Neural cell (in vitro differentiated cells): ENCODE measurements around the gene CBLB. TPM values are rescaled to one million over a fixed set of nuclear protein-coding genes. Genes with fewer than 3 reads are reported as not detected.

Experiments used
- H2AFZ ChIP-seq: fragments of 200-600, 300-800 bp; sonication (generic), shearing (Covaris generic); 2 replicates; pipeline ENCODE4 v1.6.0; 2014; ENCODE audit warnings: low read depth, mild to moderate bottlenecking, antibody characterized with exemption, low read length, moderate library complexity
- H3F3A ChIP-seq: fragments of 200-600 bp; shearing (Covaris generic); 2 replicates; pipeline ENCODE4 v1.6.1; 2016; ENCODE audit warnings: mild to moderate bottlenecking, moderate library complexity, mixed read lengths, antibody characterized with exemption, low read length; ENCODE audit not compliant: insufficient read depth, poor library complexity, severe bottlenecking
- H3K27ac ChIP-seq: fragments of 200-600, 300-800 bp; sonication (generic), shearing (Covaris generic); 2 replicates; pipeline ENCODE4 v1.5.1; 2014; ENCODE audit warnings: mild to moderate bottlenecking, low read length, moderate library complexity
- H3K27me3 ChIP-seq: fragments of 300-800, 200-600 bp; sonication (generic), shearing (Covaris generic); 2 replicates; pipeline ENCODE4 v1.6.0; 2014; ENCODE audit warnings: mild to moderate bottlenecking, low read depth, low read length, moderate library complexity; ENCODE audit not compliant: insufficient read depth
- H3K36me3 ChIP-seq: fragments of 300-800, 200-600 bp; sonication (generic), shearing (Covaris generic); 2 replicates; pipeline ENCODE4 v1.5.1; 2014; ENCODE audit warnings: mild to moderate bottlenecking, antibody characterized with exemption, low read length, moderate library complexity; ENCODE audit not compliant: insufficient read depth
- H3K4me2 ChIP-seq: fragments of 300-800, 200-600 bp; sonication (generic), shearing (Covaris generic); 2 replicates; pipeline ENCODE4 v1.6.0; 2014; ENCODE audit warnings: mild to moderate bottlenecking, low read length
- H3K4me3 ChIP-seq: fragments of 300-800, 200-600 bp; sonication (generic), shearing (Covaris generic); 2 replicates; pipeline ENCODE4 v1.5.1; 2014; ENCODE audit warnings: mild to moderate bottlenecking, low read length, moderate library complexity
- H3K79me2 ChIP-seq: fragments of 200-600 bp; shearing (Covaris generic); replicated peaks from 2 replicates; pipeline ENCODE4 v1.6.0; 2014; ENCODE audit warnings: mild to moderate bottlenecking, low read length, moderate library complexity; ENCODE audit not compliant: insufficient read depth
- H3K9ac ChIP-seq: fragments of 300-800, 200-600 bp; sonication (generic), shearing (Covaris generic); 2 replicates; pipeline ENCODE4 v1.6.1; 2016; ENCODE audit warnings: mild to moderate bottlenecking, low read length, mixed read lengths
- H3K9me2 ChIP-seq: fragments of 200-600 bp; shearing (Covaris generic); 2 replicates; pipeline ENCODE4 v1.6.1; 2016; ENCODE audit warnings: mild to moderate bottlenecking, low read length, mixed read lengths; ENCODE audit not compliant: insufficient read depth
- H3K9me3 ChIP-seq: fragments of 200-600, 300-800 bp; sonication (generic), shearing (Covaris generic); 2 replicates; pipeline ENCODE4 v1.6.1; 2016; ENCODE audit warnings: mild to moderate bottlenecking, mixed run types, low read length, moderate library complexity, mixed read lengths
- H4K20me1 ChIP-seq: fragments of 200-600 bp; shearing (Covaris generic); 2 replicates; pipeline ENCODE4 v1.6.1; 2016; ENCODE audit warnings: mild to moderate bottlenecking, mixed run types; ENCODE audit not compliant: insufficient read depth
- EP300 ChIP-seq: fragments of 450-650 bp; conservative IDR thresholded peaks from 2 replicates; pipeline ENCODE4 v1.6.1; 2014; ENCODE audit warnings: antibody characterized with exemption, mild to moderate bottlenecking, moderate library complexity; ENCODE audit not compliant: poor library complexity, severe bottlenecking
- EZH2 ChIP-seq: fragments of 200-600, 300-800 bp; shearing (Covaris generic), sonication (generic); IDR thresholded peaks from 2 replicates; pipeline ENCODE4 v1.6.1; 2014; ENCODE audit warnings: antibody characterized with exemption, low read length, borderline replicate concordance, mild to moderate bottlenecking; ENCODE audit not compliant: insufficient read depth, poor library complexity, severe bottlenecking
- MXI1 ChIP-seq: fragments of 450-650 bp; conservative IDR thresholded peaks from 2 replicates; pipeline ENCODE4 v1.6.1; 2014; ENCODE audit warnings: antibody characterized with exemption, mild to moderate bottlenecking; ENCODE audit not compliant: poor library complexity, severe bottlenecking
- POLR2AphosphoS5 ChIP-seq: IDR thresholded peaks from 2 replicates; pipeline ENCODE4 v1.6.1; 2012
- RAD21 ChIP-seq: fragments of 450-650 bp; conservative IDR thresholded peaks from 2 replicates; pipeline ENCODE4 v1.6.1; 2014; ENCODE audit warnings: antibody characterized with exemption, mild to moderate bottlenecking, moderate library complexity
- SMC3 ChIP-seq: fragments of 450-650 bp; conservative IDR thresholded peaks from 2 replicates; pipeline ENCODE4 v1.6.1; 2014; ENCODE audit warnings: antibody characterized with exemption, mild to moderate bottlenecking, moderate library complexity; ENCODE audit not compliant: poor library complexity
- TAF1 ChIP-seq: IDR thresholded peaks from 2 replicates; pipeline ENCODE4 v1.6.1; 2012; ENCODE audit warnings: low read depth
- polyA plus RNA-seq: library from polyadenylated mRNA; depleted of rRNA; stranded (reverse); fragments of >200 nt; gene quantifications from 2 replicates; pipeline ENCODE4 v1.2.3, GENCODE V29; 2014
- TF ChIP-seq, protein P1 (sequence below): IDR thresholded peaks from 2 replicates; pipeline ENCODE4 v1.6.1; 2012; ENCODE audit warnings: borderline replicate concordance
- TF ChIP-seq, protein P2 (sequence below): fragments of 450-650 bp; IDR thresholded peaks from 2 replicates; pipeline ENCODE4 v1.5.1; 2014; ENCODE audit warnings: antibody characterized with exemption, mild to moderate bottlenecking, moderate library complexity; ENCODE audit not compliant: poor library complexity, severe bottlenecking

CBLB gene
- polyA plus RNA-seq, 1 donor from 2014 or later: 36.4 TPM

DNA sequence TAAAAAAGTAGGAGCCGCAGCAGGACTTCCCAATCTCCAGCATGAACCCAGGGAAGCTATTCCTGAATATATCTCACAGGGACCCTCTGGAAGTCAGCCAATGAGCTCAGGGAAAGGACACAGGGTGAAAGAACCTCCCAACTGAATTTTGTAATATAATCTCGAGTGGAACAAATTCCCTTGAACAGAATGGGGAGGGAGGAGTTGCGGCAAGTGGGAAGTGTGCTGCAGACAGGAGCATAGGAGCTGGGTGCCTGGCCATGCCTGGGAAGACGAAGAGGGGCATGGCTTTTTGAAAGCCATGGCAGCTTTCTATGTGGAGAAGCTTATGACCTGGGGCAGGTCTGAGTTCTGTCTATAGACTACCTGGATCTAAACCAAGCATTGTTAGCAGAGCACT is 98.4 kb downstream of the CBLB start:
- Histone ChIP-seq H3K79me2 (peaks cover 30% of the 10 kb centered on the region), H3K4me2 (no peak overlapping the region), H3K27ac (no peak overlapping the region), H3K36me3 (no peaks in the 10 kb centered on the region), H4K20me1 (no peaks in the 10 kb centered on the region), H3F3A (no peaks in the 10 kb centered on the region), H3K9me3 (no peaks in the 10 kb centered on the region), H3K4me3 (no peak overlapping the region), H3K9me2 (no peaks in the 10 kb centered on the region), H3K9ac (no peak overlapping the region), H2AFZ (no peak overlapping the region), H3K27me3 (no peaks in the 10 kb centered on the region)
- no peak for TF ChIP-seq POLR2AphosphoS5
- TF ChIP-seq MXI1: no peak
- TF ChIP-seq EP300: no peak
- no peak for TF ChIP-seq EZH2
- TF ChIP-seq, protein P1, sequence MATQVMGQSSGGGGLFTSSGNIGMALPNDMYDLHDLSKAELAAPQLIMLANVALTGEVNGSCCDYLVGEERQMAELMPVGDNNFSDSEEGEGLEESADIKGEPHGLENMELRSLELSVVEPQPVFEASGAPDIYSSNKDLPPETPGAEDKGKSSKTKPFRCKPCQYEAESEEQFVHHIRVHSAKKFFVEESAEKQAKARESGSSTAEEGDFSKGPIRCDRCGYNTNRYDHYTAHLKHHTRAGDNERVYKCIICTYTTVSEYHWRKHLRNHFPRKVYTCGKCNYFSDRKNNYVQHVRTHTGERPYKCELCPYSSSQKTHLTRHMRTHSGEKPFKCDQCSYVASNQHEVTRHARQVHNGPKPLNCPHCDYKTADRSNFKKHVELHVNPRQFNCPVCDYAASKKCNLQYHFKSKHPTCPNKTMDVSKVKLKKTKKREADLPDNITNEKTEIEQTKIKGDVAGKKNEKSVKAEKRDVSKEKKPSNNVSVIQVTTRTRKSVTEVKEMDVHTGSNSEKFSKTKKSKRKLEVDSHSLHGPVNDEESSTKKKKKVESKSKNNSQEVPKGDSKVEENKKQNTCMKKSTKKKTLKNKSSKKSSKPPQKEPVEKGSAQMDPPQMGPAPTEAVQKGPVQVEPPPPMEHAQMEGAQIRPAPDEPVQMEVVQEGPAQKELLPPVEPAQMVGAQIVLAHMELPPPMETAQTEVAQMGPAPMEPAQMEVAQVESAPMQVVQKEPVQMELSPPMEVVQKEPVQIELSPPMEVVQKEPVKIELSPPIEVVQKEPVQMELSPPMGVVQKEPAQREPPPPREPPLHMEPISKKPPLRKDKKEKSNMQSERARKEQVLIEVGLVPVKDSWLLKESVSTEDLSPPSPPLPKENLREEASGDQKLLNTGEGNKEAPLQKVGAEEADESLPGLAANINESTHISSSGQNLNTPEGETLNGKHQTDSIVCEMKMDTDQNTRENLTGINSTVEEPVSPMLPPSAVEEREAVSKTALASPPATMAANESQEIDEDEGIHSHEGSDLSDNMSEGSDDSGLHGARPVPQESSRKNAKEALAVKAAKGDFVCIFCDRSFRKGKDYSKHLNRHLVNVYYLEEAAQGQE: no peak
- TF ChIP-seq SMC3: no peak
- TF ChIP-seq RAD21: no peak
- TF ChIP-seq TAF1: no peak
- TF ChIP-seq, protein P2, sequence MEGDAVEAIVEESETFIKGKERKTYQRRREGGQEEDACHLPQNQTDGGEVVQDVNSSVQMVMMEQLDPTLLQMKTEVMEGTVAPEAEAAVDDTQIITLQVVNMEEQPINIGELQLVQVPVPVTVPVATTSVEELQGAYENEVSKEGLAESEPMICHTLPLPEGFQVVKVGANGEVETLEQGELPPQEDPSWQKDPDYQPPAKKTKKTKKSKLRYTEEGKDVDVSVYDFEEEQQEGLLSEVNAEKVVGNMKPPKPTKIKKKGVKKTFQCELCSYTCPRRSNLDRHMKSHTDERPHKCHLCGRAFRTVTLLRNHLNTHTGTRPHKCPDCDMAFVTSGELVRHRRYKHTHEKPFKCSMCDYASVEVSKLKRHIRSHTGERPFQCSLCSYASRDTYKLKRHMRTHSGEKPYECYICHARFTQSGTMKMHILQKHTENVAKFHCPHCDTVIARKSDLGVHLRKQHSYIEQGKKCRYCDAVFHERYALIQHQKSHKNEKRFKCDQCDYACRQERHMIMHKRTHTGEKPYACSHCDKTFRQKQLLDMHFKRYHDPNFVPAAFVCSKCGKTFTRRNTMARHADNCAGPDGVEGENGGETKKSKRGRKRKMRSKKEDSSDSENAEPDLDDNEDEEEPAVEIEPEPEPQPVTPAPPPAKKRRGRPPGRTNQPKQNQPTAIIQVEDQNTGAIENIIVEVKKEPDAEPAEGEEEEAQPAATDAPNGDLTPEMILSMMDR: no peak

DNA sequence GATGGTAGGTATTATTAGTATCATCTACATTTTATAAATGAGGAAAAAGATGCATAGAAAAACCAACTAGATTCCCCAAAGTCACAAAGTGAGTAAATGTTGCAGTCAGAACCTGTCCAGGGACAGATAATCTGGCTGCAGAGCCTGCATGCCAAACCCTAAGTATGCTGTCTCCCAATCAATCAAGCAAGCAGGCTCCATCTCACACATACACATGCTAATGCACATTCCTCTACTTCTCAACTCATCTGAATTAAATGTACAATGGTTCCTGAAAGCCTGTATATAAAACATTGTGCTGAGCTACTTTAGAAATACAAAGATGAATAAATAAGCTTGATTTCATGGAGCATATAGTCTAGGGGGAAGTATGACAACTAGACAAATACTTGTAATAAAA is 101.0 kb downstream of the CBLB start:
- no peaks in the 10 kb centered on the region for H3K27me3 ChIP-seq
- H3K36me3 ChIP-seq: peaks cover 2% of the 10 kb centered on the region
- no peak overlapping the region for H3K4me3 ChIP-seq
- H4K20me1 ChIP-seq: no peaks in the 10 kb centered on the region
- peaks cover 34% of the 10 kb centered on the region for H3K79me2 ChIP-seq
- H3K9ac ChIP-seq: no peak overlapping the region
- no peak overlapping the region for H2AFZ ChIP-seq
- H3K9me2 ChIP-seq: no peaks in the 10 kb centered on the region
- H3K27ac ChIP-seq: no peak overlapping the region
- no peak overlapping the region for H3K4me2 ChIP-seq
- TF ChIP-seq, protein P2: no peak
- TF ChIP-seq SMC3 (no peak), MXI1 (no peak), POLR2AphosphoS5 (no peak), TAF1 (no peak), RAD21 (no peak), EZH2 (no peak)
- TF ChIP-seq, protein P1: no peak
- H3F3A ChIP-seq: no peaks in the 10 kb centered on the region
- no peaks in the 10 kb centered on the region for H3K9me3 ChIP-seq
